A549 (cell line): ENCODE results near the gene IDI1. TPM values are rescaled to one million over a fixed set of nuclear protein-coding genes. Genes with fewer than 3 reads are reported as not detected.

ENCODE experiments used
- ATAC-seq, 2 experiments: fragments of 200-7000 bp in 1 of 2; fragments of >200 bp in 1 of 2; cut with Nextera tagmentation in 1 of 2; cut with Tn5 transposase in 1 of 2; 3 replicates each; pipeline versions ENCODE4 v1.8.0 to v1.9.1; 2018 to 2020; ENCODE audit warnings: mild to moderate bottlenecking in 1 of 2, moderate library complexity in 1 of 2
- CTCF ChIA-PET: fragments of 300-600 bp; sonication (Branson Sonifier 250); formaldehyde crosslinking; extraction: SDS; loops from one replicate; lab custom pipeline; 2021; ENCODE audit warnings: antibody characterized with exemption, inconsistent platforms; lab: Yijun Ruan, JAX
- POLR2A ChIA-PET: fragments of 350-600 bp; formaldehyde crosslinking; extraction: SDS; loops from one replicate; lab custom pipeline; 2021; ENCODE audit warnings: antibody characterized with exemption, inconsistent platforms; lab: Yijun Ruan, JAX
- DNase-seq, 2 experiments: peaks; one replicate each; pipeline versions ENCODE4 v3.0.0 to v3.0.0-alpha.2; 2011 to 2016; ENCODE audit warnings: low read depth in 1 of 2, low spot score in 1 of 2
- FAIRE-seq: peaks from 2 replicates; lab custom pipeline; 2011; peaks lifted over from hg19 to GRCh38; lab: Jason Lieb, UNC
- H3K27ac ChIP-seq, 2 experiments: fragments of >200 bp; sonication (Bioruptor Twin); formaldehyde crosslinking; 3 replicates each; pipeline ENCODE4 v1.5.1; 2016 to 2017
- H3K4me1 ChIP-seq: fragments of >200 bp; sonication (Bioruptor Twin); formaldehyde crosslinking; 3 replicates; pipeline ENCODE4 v1.6.1; 2016
- H3K4me2 ChIP-seq: fragments of >200 bp; sonication (Bioruptor Twin); formaldehyde crosslinking; 3 replicates; pipeline ENCODE4 v1.6.1; 2016
- H3K4me3 ChIP-seq: fragments of >200 bp; sonication (Bioruptor Twin); formaldehyde crosslinking; 3 replicates; pipeline ENCODE4 v1.5.1; 2016
- H3K9me3 ChIP-seq: fragments of >200 bp; sonication (Bioruptor Twin); formaldehyde crosslinking; 3 replicates; pipeline ENCODE4 v1.6.1; 2016
- BCL3 ChIP-seq: fragments of >200 bp; sonication (Bioruptor Twin); formaldehyde crosslinking; IDR thresholded peaks from 3 replicates; pipeline ENCODE4 v1.6.1; 2016
- CHD2 ChIP-seq: fragments of 150-350 bp; IDR thresholded peaks from 2 replicates; pipeline ENCODE4 v1.6.1; 2014; ENCODE audit warnings: low read length; ENCODE audit not compliant: partially characterized antibody
- CHD4 ChIP-seq: fragments of 200-600 bp; sonication (generic); IDR thresholded peaks from 2 replicates; pipeline ENCODE4 v1.6.1; 2016; ENCODE audit warnings: antibody characterized with exemption, mild to moderate bottlenecking, borderline replicate concordance
- CTCF ChIP-seq: fragments of >200 bp; sonication (Bioruptor Twin); formaldehyde crosslinking; IDR thresholded peaks from 3 replicates; pipeline ENCODE4 v1.5.1; 2016
- E2F6 ChIP-seq: IDR thresholded peaks from 2 replicates; pipeline ENCODE4 v1.6.1; 2012; ENCODE audit warnings: low read depth, borderline replicate concordance
- EHF ChIP-seq: fragments of 250-450 bp; sonication (Bioruptor Pico); IDR thresholded peaks from 2 replicates; pipeline ENCODE4 v1.5.0; 2020; ENCODE audit warnings: mild to moderate bottlenecking
- EHMT2 ChIP-seq: fragments of 200-600 bp; sonication (generic); IDR thresholded peaks from 2 replicates; pipeline ENCODE4 v1.6.1; 2016; ENCODE audit warnings: antibody characterized with exemption, low read depth, mild to moderate bottlenecking, moderate library complexity
- EP300 ChIP-seq, 2 experiments: fragments of >200 bp; sonication (Bioruptor Twin); formaldehyde crosslinking; IDR thresholded peaks; 2 replicates in 1 of 2; 3 replicates in 1 of 2; pipeline ENCODE4 v1.6.1; 2016 to 2017
- FOSL2 ChIP-seq, 2 experiments: fragments of 450-650 bp in 1 of 2; fragments of >200 bp in 1 of 2; sonication (Bioruptor Twin) in 1 of 2; formaldehyde crosslinking; IDR thresholded peaks; 2 replicates each; pipeline versions ENCODE4 v1.5.0 to v1.6.1; 2016 to 2020; ENCODE audit warnings: mild to moderate bottlenecking in 1 of 2, moderate library complexity in 1 of 2
- GATA3 ChIP-seq: IDR thresholded peaks from 2 replicates; pipeline ENCODE4 v1.6.1; 2012; ENCODE audit warnings: borderline replicate concordance
- HEYL ChIP-seq: fragments of 250-450 bp; sonication (Bioruptor Pico); IDR thresholded peaks from 2 replicates; pipeline ENCODE4 v1.8.0; 2021; ENCODE audit warnings: mild to moderate bottlenecking, moderate library complexity
- HOXA7 ChIP-seq: fragments of 250-450 bp; sonication (Bioruptor Pico); IDR thresholded peaks from 2 replicates; pipeline ENCODE4 v1.5.0; 2020; ENCODE audit warnings: mild to moderate bottlenecking, moderate library complexity
- HOXB5 ChIP-seq: fragments of 250-450 bp; sonication (Bioruptor Pico); IDR thresholded peaks from 2 replicates; pipeline ENCODE4 v1.5.0; 2020; ENCODE audit warnings: mild to moderate bottlenecking, moderate library complexity
- JUN ChIP-seq, 2 experiments: fragments of >200 bp; sonication (Bioruptor Twin); formaldehyde crosslinking; IDR thresholded peaks; 2 replicates in 1 of 2; 3 replicates in 1 of 2; pipeline ENCODE4 v1.6.1; 2016 to 2017
- KDM5A ChIP-seq: fragments of 200-600 bp; sonication (generic); IDR thresholded peaks from 2 replicates; pipeline ENCODE4 v1.6.1; 2016; ENCODE audit warnings: antibody characterized with exemption, mild to moderate bottlenecking
- MAZ ChIP-seq: fragments of 150-350 bp; IDR thresholded peaks from 2 replicates; pipeline ENCODE4 v1.6.1; 2014; ENCODE audit warnings: antibody characterized with exemption, low read depth, low read length, borderline replicate concordance
- NFE2L2 ChIP-seq: fragments of 150-350 bp; conservative IDR thresholded peaks from 2 replicates; pipeline ENCODE4 v1.6.1; 2014; ENCODE audit warnings: low read length
- NR3C1 ChIP-seq: fragments of >200 bp; sonication (Bioruptor Twin); formaldehyde crosslinking; IDR thresholded peaks from 3 replicates; pipeline ENCODE4 v1.6.1; 2017
- PBX3 ChIP-seq: IDR thresholded peaks from 2 replicates; pipeline ENCODE4 v1.6.1; 2012
- POLR2AphosphoS2 ChIP-seq: conservative IDR thresholded peaks from 2 replicates; pipeline ENCODE4 v1.6.1; 2012; ENCODE audit warnings: low read length, improper control_type of control experiment, inconsistent platforms
- RAD21 ChIP-seq, 2 experiments: fragments of >200 bp in 1 of 2; sonication (Bioruptor Twin) in 1 of 2; formaldehyde crosslinking in 1 of 2; IDR thresholded peaks in 1 of 2; conservative IDR thresholded peaks in 1 of 2; 2 replicates in 1 of 2; 3 replicates in 1 of 2; pipeline ENCODE4 v1.6.1; 2012 to 2018; ENCODE audit warnings: inconsistent platforms in 1 of 2
- RCOR1 ChIP-seq: fragments of 150-350 bp; IDR thresholded peaks from 2 replicates; pipeline ENCODE4 v1.6.1; 2014; ENCODE audit warnings: antibody characterized with exemption, low read length, low read depth
- RFX5 ChIP-seq: fragments of 450-650 bp; IDR thresholded peaks from 2 replicates; pipeline ENCODE4 v1.7.1; 2014; ENCODE audit warnings: antibody characterized with exemption, mild to moderate bottlenecking, moderate library complexity
- TFCP2L1 ChIP-seq: fragments of 250-450 bp; sonication (Bioruptor Pico); IDR thresholded peaks from 2 replicates; pipeline ENCODE4 v1.5.0; 2021; ENCODE audit warnings: mild to moderate bottlenecking
- TP53 ChIP-seq: fragments of 250-450 bp; sonication (Bioruptor Pico); IDR thresholded peaks from 2 replicates; pipeline ENCODE4 v1.5.0; 2021; ENCODE audit warnings: mild to moderate bottlenecking, moderate library complexity
- ZC3H11A ChIP-seq: fragments of 450-650 bp; IDR thresholded peaks from 2 replicates; pipeline ENCODE4 v1.6.1; 2014; ENCODE audit warnings: antibody characterized with exemption, mild to moderate bottlenecking
- ZFP36 ChIP-seq: fragments of 450-650 bp; IDR thresholded peaks from 2 replicates; pipeline ENCODE4 v1.6.1; 2014; ENCODE audit warnings: borderline replicate concordance; ENCODE audit not compliant: partially characterized antibody
- whole genome bisulfite sequencing: methylation state at CpG from one replicate; pipeline ENCODE4 v1.1.6; 2017; ENCODE audit errors: missing lambda C conversion rate; 5-methylcytosine and 5-hydroxymethylcytosine counted together
- polyA plus RNA-seq, 4 experiments: library from polyadenylated mRNA; depleted of rRNA in 3 of 4; stranded (reverse); fragments of >200 nt; fragmentation: RNase III in 1 of 4; extraction: RNeasy Plus Mini Kit Qiagen cat#74134 plus additional on column Dnase treatment in 1 of 4; gene quantifications; 2 replicates in 3 of 4; 3 replicates in 1 of 4; pipeline ENCODE4 v1.2.3, GENCODE V29; 2011 to 2017

IDI1 gene
- polyA plus RNA-seq, 2 of the 4 experiments (the other 2 are of a cell fraction): 55.8 to 65.0 TPM

GRCh38 chr10:1044964-1045363 is 4.0 kb downstream of the IDI1 start:
- H3K4me2 ChIP-seq: no peak overlapping the region
- WGBS: 87% methylated on average over 4 of the region's 4 CpGs
- H3K4me3 ChIP-seq: no peak overlapping the region
- TF ChIP-seq RFX5 (no peak), HOXA7 (CRISPR knock-in tag) (peak; percentile 87), GATA3 (no peak), EHF (CRISPR knock-in tag) (no peak), FOSL2 (IDR thresholded peaks at IDR 0.05) (no peak), FOSL2 (CRISPR knock-in tag; IDR thresholded peaks at IDR 0.05) (no peak)
- H3K9me3 ChIP-seq: no peaks in the 10 kb centered on the region
- CTCF ChIA-PET: interaction anchor here (1.0 kb wide), 1 partner anchor 9 kb away, joined by 3 read pairs; no protein-coding TSS in a partner anchor
- ATAC-seq (no peak), DNase-seq (no peak), FAIRE-seq (no peak)
- H3K27ac ChIP-seq: no peak overlapping the region
- H3K4me1 ChIP-seq: peaks cover 5% of the 10 kb centered on the region; the same call in 1 of the 3 replicates
- POLR2A ChIA-PET: no interaction called here

- H3K9me3 ChIP-seq: no peaks in the 10 kb centered on the region
- no peak overlapping the region for H3K27ac ChIP-seq
- no peak for FAIRE-seq
- POLR2A ChIA-PET: no interaction called here
- no peak overlapping the region for H3K4me2 ChIP-seq
- TF ChIP-seq EHMT2 (no peak), ZFP36 (no peak)
- 90% methylated on average over 4 of the region's 4 CpGs for WGBS
- no peak for ATAC-seq
- CTCF ChIA-PET: interaction anchor here (0.8 kb wide), 1 partner anchor 15 kb away, joined by 3 read pairs; no protein-coding TSS in a partner anchor
- H3K4me1 ChIP-seq: peaks cover 5% of the 10 kb centered on the region; the same call in 1 of the 3 replicates
- no peak overlapping the region for H3K4me3 ChIP-seq
- no peak for DNase-seq
Observed at GRCh38 chr10:1044146-1044545, 4.8 kb downstream of the IDI1 start.

GRCh38 chr10:1043532-1043995 is 5.4 kb downstream of the IDI1 start:
- Histone ChIP-seq H3K4me1 (peaks cover 5% of the 10 kb centered on the region; the same call in 1 of the 3 replicates), H3K9me3 (no peaks in the 10 kb centered on the region)
- ATAC-seq: no peak
- TF ChIP-seq TP53 (CRISPR knock-in tag): no peak
- no peak for TF ChIP-seq POLR2AphosphoS2
- TF ChIP-seq NR3C1: no peak
- no peak for TF ChIP-seq NFE2L2
- TF ChIP-seq HEYL (CRISPR knock-in tag): no peak
- TF ChIP-seq CHD4: no peak
- TF ChIP-seq CTCF: no peak
- TF ChIP-seq HOXB5 (CRISPR knock-in tag): no peak
- TF ChIP-seq CHD2: no peak
- no peak for TF ChIP-seq RAD21 (conservative IDR thresholded peaks at IDR 0.05 in 1 of 2, IDR thresholded peaks at IDR 0.05 in 1 of 2)
- no peak for TF ChIP-seq ZFP36
- TF ChIP-seq EHMT2: no peak
- TF ChIP-seq KDM5A: no peak
- TF ChIP-seq, all 56 proteins: peak for 0
- Histone ChIP-seq H3K4me3 (no peak overlapping the region), H3K27ac (no peak overlapping the region), H3K4me2 (no peak overlapping the region)
- ChIA-PET CTCF (no interaction called here), POLR2A (no interaction called here)
- WGBS: 91% methylated on average over 12 of the region's 12 CpGs
- no peak for FAIRE-seq
- DNase-seq: no peak

- Histone ChIP-seq H3K9me3 (no peaks in the 10 kb centered on the region), H3K4me1 (no peaks in the 10 kb centered on the region), H3K27ac (no peak overlapping the region), H3K4me3 (no peak overlapping the region)
- FAIRE-seq: no peak
- CTCF ChIA-PET: no interaction called here
- no peak for ATAC-seq
- no peak for DNase-seq
- TF ChIP-seq TFCP2L1 (CRISPR knock-in tag): no peak
- no peak for TF ChIP-seq HEYL (CRISPR knock-in tag)
- no peak for TF ChIP-seq BCL3
- TF ChIP-seq MAZ: no peak
- TF ChIP-seq PBX3: no peak
- no peak for TF ChIP-seq EHMT2
- no peak for TF ChIP-seq KDM5A
- TF ChIP-seq JUN (IDR thresholded peaks at IDR 0.05): no peak
- TF ChIP-seq RCOR1: no peak
- no peak for TF ChIP-seq ZC3H11A
- TF ChIP-seq EP300 (IDR thresholded peaks at IDR 0.05): no peak
- no peak for TF ChIP-seq E2F6
- TF ChIP-seq, all 56 proteins: peak for 0
- POLR2A ChIA-PET: interaction anchor here (0.7 to 0.8 kb wide), 2 partner anchors 8 to 112 kb away, joined by 3 to 5 read pairs; partner anchors contain the start of gene IDI1
- WGBS: 92% methylated on average over 9 of the region's 9 CpGs
- H3K4me2 ChIP-seq: no peak overlapping the region
Observed at GRCh38 chr10:1041514-1041913, 7.4 kb downstream of the IDI1 start.
